Thymus (tissue), 14 donors: ENCODE data around the gene IRS4. TPM values are rescaled to one million over a fixed set of nuclear protein-coding genes. Genes with fewer than 3 reads are reported as not detected.

Experiments used
- DNase-seq, 9 donors: peaks; one replicate each; pipeline ENCODE4 v3.0.0-alpha.2; 2013; ENCODE audit warnings: low spot score in 9 of 9, low read depth in 6 of 9, missing footprints in 1 of 9
- H3K27ac ChIP-seq, 2 donors: one replicate each; pipeline ENCODE4 v1.5.1; 2013; ENCODE audit warnings: control low read depth in 1 of 2, low read depth in 1 of 2, low read length in 1 of 2, mild to moderate bottlenecking in 1 of 2, moderate library complexity in 1 of 2
- H3K27me3 ChIP-seq, 2 donors: one replicate each; pipeline ENCODE4 v1.5.1; 2013; ENCODE audit warnings: low read length in 1 of 2; ENCODE audit not compliant: control insufficient read depth in 2 of 2, insufficient read depth in 1 of 2
- H3K36me3 ChIP-seq, 2 donors: one replicate each; pipeline ENCODE4 v1.5.1; 2013; ENCODE audit warnings: low read length in 1 of 2, mild to moderate bottlenecking in 1 of 2, moderate library complexity in 1 of 2; ENCODE audit not compliant: control insufficient read depth in 2 of 2, insufficient read depth in 2 of 2
- H3K4me1 ChIP-seq, 2 donors: one replicate each; pipeline ENCODE4 v1.5.1; 2013; ENCODE audit warnings: low read length in 2 of 2; ENCODE audit not compliant: control insufficient read depth in 2 of 2, insufficient read depth in 2 of 2
- H3K4me3 ChIP-seq, 2 donors: one replicate each; pipeline ENCODE4 v1.5.1; 2013; ENCODE audit warnings: low read length in 2 of 2, control low read depth in 1 of 2, mild to moderate bottlenecking in 1 of 2
- H3K9me3 ChIP-seq, 2 donors: one replicate each; pipeline ENCODE4 v1.5.1; 2013; ENCODE audit warnings: low read length in 1 of 2, mild to moderate bottlenecking in 1 of 2; ENCODE audit not compliant: control insufficient read depth in 2 of 2, insufficient read depth in 1 of 2
- WGBS: extraction: QIAGEN DNeasy Blood & Tissue Kit; methylation state at CpG from one replicate; pipeline ENCODE4 v1.1.7; 2013; 5-methylcytosine and 5-hydroxymethylcytosine counted together
- long read RNA-seq, 10 donors: transcript quantifications; one replicate each; lab custom pipeline, GENCODE V29; 2026
- polyA plus RNA-seq: library from polyadenylated mRNA; stranded (reverse); fragments of 200-250 nt; gene quantifications from one replicate; pipeline ENCODE4 v1.2.3, GENCODE V29; 2013
- total RNA-seq: library from RNA; stranded (reverse); fragments of 120-200 nt; gene quantifications from one replicate; pipeline ENCODE4 v1.2.4, GENCODE V29; 2013
- donor health status: healthy.

IRS4 gene
- 17.6 TPM for total RNA-seq
- polyA plus RNA-seq: 0.37 TPM
- long read RNA-seq, donor 1, partial matches to known transcripts: 0 of 4 reads
- long read RNA-seq, donor 1, other reads (novel, unspliced or antisense): 0 of 4 reads
- long read RNA-seq, donor 2, transcript IRS4-201 (1 exons, 3,928 nt): major isoform, 41 of 41 reads
- long read RNA-seq, donor 2, partial matches to known transcripts: 0 of 41 reads
- long read RNA-seq, donor 2, other reads (novel, unspliced or antisense): 0 of 41 reads
- long read RNA-seq, donor 3, transcript IRS4-201 (1 exons, 3,928 nt): major isoform, 22 of 22 reads
- long read RNA-seq, donor 3, partial matches to known transcripts: 0 of 22 reads
- long read RNA-seq, donor 3, other reads (novel, unspliced or antisense): 0 of 22 reads
- long read RNA-seq, donor 4, transcript IRS4-201 (1 exons, 3,928 nt): major isoform, 20 of 20 reads
- long read RNA-seq, donor 4, partial matches to known transcripts: 0 of 20 reads
- long read RNA-seq, donor 4, other reads (novel, unspliced or antisense): 0 of 20 reads
- long read RNA-seq, donor 5, transcript IRS4-201 (1 exons, 3,928 nt): major isoform, 22 of 22 reads
- long read RNA-seq, donor 5, partial matches to known transcripts: 0 of 22 reads
- long read RNA-seq, donor 5, other reads (novel, unspliced or antisense): 0 of 22 reads
- long read RNA-seq, donor 6, transcript IRS4-201 (1 exons, 3,928 nt): major isoform, 17 of 17 reads
- long read RNA-seq, donor 6, partial matches to known transcripts: 0 of 17 reads
- long read RNA-seq, donor 6, other reads (novel, unspliced or antisense): 0 of 17 reads
- long read RNA-seq, donor 7, transcript IRS4-201 (1 exons, 3,928 nt): major isoform, 13 of 13 reads
- long read RNA-seq, donor 7, partial matches to known transcripts: 0 of 13 reads
- long read RNA-seq, donor 7, other reads (novel, unspliced or antisense): 0 of 13 reads
- long read RNA-seq, donor 8, transcript IRS4-201 (1 exons, 3,928 nt): major isoform, 15 of 15 reads
- long read RNA-seq, donor 8, partial matches to known transcripts: 0 of 15 reads
- long read RNA-seq, donor 8, other reads (novel, unspliced or antisense): 0 of 15 reads
- long read RNA-seq, donor 9, transcript IRS4-201 (1 exons, 3,928 nt): major isoform, 6 of 6 reads
- long read RNA-seq, donor 9, partial matches to known transcripts: 0 of 6 reads
- long read RNA-seq, donor 9, other reads (novel, unspliced or antisense): 0 of 6 reads
- long read RNA-seq, donor 10, transcript IRS4-201 (1 exons, 3,928 nt): major isoform, 21 of 21 reads
- long read RNA-seq, donor 10, partial matches to known transcripts: 0 of 21 reads
- long read RNA-seq, donor 10, other reads (novel, unspliced or antisense): 0 of 21 reads

DNA sequence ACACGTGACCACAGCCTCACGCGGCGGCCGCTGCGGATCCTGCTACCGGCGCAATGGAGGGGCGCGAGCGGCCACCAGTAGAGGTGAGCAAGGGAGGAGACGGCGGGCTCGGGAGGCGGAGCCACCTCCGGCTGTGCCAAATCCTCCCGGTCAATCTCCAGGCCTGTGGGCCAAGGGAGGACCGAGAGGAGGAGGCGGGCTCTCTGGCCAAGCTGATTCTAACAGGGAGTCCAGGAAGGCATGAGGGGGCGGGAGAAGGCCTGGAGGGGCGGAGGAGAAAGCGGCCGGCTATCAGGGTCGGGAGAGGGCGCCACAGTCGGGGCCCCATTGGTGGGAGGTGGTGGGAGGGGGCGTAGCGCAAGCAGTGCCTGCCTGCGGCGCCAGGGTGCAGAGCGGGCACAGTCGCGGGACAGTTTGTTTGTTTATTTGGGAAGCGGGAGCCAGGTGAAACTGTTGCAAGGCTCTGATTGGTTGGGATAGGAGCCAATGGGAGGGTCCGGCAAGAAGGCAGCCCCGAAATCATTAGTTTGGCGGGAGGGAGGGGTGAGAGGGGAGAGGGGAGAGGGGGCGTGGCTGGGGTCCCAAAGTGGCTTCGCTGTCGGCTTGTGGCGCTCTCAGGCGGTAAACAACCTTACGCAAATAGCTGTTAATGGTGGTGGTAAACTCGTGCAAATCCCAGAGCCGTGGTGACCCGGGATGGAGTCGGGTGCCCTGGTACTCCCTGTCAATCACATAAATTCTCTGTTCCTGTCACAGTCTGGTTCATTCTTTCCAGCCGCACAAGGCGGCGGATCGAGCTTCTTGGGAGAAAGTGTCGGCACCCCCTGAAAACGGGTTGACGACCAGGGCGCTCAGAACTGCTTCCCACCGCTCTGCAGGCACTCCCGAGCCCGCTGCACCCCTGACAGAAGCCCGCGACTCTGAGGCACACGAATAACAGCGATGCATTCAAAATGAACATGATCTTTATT, at the start of gene IRS4:
TSS of gene IRS4 (minus strand) at position 55 of the 971 bp plus-strand sequence.
- Histone ChIP-seq H3K27ac (no peak within 1 kb of the TSS), H3K27me3 (peaks cover 18 to 60% of the 10 kb centered on the region in 2 donors), H3K4me3 (no peak within 1 kb of the TSS), H3K9me3 (no peaks in the 10 kb centered on the region), H3K4me1 (no peaks in the 10 kb centered on the region), H3K36me3 (no peaks in the 10 kb centered on the region)
- DNase-seq: peak in 3 of 9 donors; percentile 5 to 14 (median 6)
- WGBS: 4% methylated on average over 62 of the region's 62 CpGs

DNA sequence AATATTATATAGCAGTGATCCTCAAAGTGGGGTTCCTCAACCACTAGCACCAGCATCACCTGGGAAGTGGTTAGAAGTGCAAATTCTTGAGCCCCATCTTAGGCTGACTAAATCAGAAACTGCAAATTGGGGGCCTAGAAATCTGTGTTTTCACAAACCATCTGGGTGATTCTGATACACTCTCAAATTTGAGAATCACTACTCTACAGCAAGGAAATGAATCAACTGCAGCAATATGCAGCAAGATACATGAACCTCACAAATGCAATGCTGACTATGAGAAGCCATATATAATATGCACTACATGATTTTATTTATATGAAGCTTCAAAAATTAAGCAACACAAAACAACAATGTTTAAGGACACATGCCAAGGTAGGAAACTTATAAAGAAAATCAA, 36.2 kb upstream of the IRS4 start:
- Histone ChIP-seq H3K27me3 (no peaks in the 10 kb centered on the region), H3K36me3 (no peaks in the 10 kb centered on the region), H3K4me3 (no peak overlapping the region), H3K4me1 (no peaks in the 10 kb centered on the region), H3K27ac (no peak overlapping the region), H3K9me3 (no peaks in the 10 kb centered on the region)
- no peak for DNase-seq

DNA sequence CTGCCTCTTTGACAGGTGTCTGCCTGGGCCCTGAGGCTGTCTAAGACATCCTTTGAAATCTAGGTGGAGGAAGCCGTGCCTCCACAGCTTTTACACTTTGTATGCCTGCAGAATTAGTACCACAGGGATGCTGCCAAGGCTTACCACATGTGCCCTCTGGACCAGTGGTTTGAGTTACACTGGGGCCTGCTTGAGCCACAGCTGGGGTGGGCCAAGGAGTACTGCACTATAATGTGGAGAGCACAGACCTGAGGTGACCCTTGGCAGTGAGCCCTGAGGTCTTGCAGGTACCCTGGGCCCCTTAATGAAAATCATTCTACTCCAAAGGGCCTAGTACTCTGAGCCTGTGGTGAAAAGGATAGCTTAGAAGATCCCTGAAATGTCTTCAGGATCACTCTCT, 27.2 kb upstream of the IRS4 start:
- 88% methylated on average over 1 of the region's 1 CpG for WGBS
- H3K9me3 ChIP-seq: no peaks in the 10 kb centered on the region
- no peaks in the 10 kb centered on the region for H3K4me1 ChIP-seq
- no peaks in the 10 kb centered on the region for H3K36me3 ChIP-seq
- no peak overlapping the region for H3K4me3 ChIP-seq
- H3K27me3 ChIP-seq: no peaks in the 10 kb centered on the region
- no peak for DNase-seq
- H3K27ac ChIP-seq: no peak overlapping the region

GRCh38 chrX:108740299-108740774, 4.0 kb upstream of the IRS4 start:
- 76% methylated on average over 1 of the region's 1 CpG for WGBS
- Histone ChIP-seq H3K9me3 (no peaks in the 10 kb centered on the region), H3K36me3 (no peaks in the 10 kb centered on the region), H3K4me3 (no peak overlapping the region), H3K4me1 (no peaks in the 10 kb centered on the region), H3K27me3 (peaks cover 12 to 29% of the 10 kb centered on the region in 2 donors), H3K27ac (no peak overlapping the region)
- DNase-seq: no peak

DNA sequence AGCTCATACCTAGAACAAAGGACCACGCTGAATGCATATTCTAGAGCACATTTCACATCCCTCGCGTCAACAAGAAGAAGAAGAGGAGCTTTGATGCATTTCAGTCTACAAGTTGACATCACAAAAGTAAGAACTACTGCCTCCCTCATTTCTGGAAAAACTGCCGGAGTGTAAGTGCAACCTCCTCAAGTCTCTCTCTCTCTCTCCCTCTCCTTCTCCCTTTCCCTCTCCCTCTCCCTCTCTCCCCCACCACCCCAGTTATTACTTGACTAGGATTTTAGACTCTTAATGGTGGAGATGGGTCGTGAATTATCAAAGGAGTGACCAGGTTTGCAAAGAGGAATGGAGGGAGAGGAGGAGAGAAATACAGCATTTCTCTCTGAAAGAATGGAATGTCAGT, 1.4 kb upstream of the IRS4 start:
- no peaks in the 10 kb centered on the region for H3K9me3 ChIP-seq
- no peaks in the 10 kb centered on the region for H3K36me3 ChIP-seq
- DNase-seq: no peak
- no peaks in the 10 kb centered on the region for H3K4me1 ChIP-seq
- H3K27me3 ChIP-seq: peaks cover 18 to 55% of the 10 kb centered on the region in 2 donors
- H3K27ac ChIP-seq: no peak overlapping the region
- H3K4me3 ChIP-seq: no peak overlapping the region
- WGBS: 30% methylated on average over 5 of the region's 5 CpGs

DNA sequence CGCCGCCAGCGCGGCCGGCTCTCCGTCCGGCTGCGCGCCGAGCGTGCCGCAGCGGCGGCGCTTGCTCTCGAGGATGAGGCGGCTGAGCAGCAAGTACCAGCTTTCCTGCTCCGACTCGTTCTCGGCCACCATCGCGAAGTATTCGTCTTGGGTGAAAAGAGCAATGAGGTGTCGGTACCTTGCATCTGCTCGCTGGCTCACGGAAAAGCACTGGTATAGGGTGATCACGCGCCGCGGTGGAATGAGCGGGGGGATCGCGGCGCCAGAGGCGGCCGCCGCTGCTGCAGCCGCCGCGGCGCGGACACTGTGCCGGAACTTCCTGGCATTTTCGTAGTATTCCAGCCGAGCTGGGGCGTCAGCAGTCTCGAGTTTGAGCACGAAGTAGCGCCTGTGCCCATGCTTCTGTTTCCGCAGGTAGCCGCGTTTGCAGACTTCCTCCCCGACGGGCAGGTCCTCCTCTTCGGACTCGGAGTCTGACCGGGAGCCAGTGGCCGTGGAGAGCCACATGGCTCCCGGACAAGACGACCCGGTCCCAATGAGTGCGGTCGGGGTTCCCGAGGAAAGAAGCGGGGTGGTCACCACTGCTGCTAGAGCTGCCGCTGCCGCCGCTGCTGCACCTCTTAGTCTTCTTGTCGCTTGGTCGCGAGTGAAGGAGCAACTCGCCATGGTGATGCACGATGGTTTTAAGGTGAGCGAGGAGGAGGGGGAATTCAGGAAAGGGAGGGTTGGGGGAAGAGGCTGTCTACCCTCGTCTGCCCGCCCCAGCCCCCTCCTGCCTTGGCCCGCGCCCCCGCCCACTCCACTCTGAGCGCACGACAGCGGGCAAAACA, 469 bp downstream of the IRS4 start:
- Histone ChIP-seq H3K9me3 (no peaks in the 10 kb centered on the region), H3K36me3 (no peaks in the 10 kb centered on the region), H3K27me3 (peaks cover 18 to 69% of the 10 kb centered on the region in 2 donors), H3K4me3 (no peak overlapping the region), H3K27ac (no peak overlapping the region), H3K4me1 (no peaks in the 10 kb centered on the region)
- DNase-seq: peak in 1 of 9 donors; percentile 6
- WGBS: 2% methylated on average over 82 of the region's 82 CpGs

- Histone ChIP-seq H3K4me3 (peak overlapping the region; percentile 5 to 12), H3K4me1 (no peaks in the 10 kb centered on the region), H3K36me3 (no peaks in the 10 kb centered on the region), H3K9me3 (no peaks in the 10 kb centered on the region), H3K27ac (no peak overlapping the region), H3K27me3 (peaks cover 18 to 70% of the 10 kb centered on the region in 2 donors)
- 9% methylated on average over 36 of the region's 36 CpGs for WGBS
- DNase-seq: no peak
Observed at GRCh38 chrX:108735091-108735678, 1.2 kb downstream of the IRS4 start.
